ENCODE results near the gene ST6GAL1.

- TF ChIP-seq RFX5 (IDR thresholded peaks at IDR 0.05; ENCODE audit: low read depth, low read length): no peak
- TF ChIP-seq SOX13 (IDR thresholded peaks at IDR 0.05): no peak
- TF ChIP-seq SOX13 (CRISPR knock-in tag; conservative IDR thresholded peaks at IDR 0.05 in 1 of 2, IDR thresholded peaks at IDR 0.05 in 1 of 2): no peak
- TF ChIP-seq AFF4 (CRISPR knock-in tag; IDR thresholded peaks at IDR 0.05): no peak
- no peak for TF ChIP-seq FOXM1 (CRISPR knock-in tag; IDR thresholded peaks at IDR 0.05)
- TF ChIP-seq PHF8 (CRISPR knock-in tag; IDR thresholded peaks at IDR 0.05): no peak
- no peak for TF ChIP-seq CTCF (CRISPR knock-in tag; IDR thresholded peaks at IDR 0.05)
- TF ChIP-seq POLR2A (IDR thresholded peaks at IDR 0.05; ENCODE audit: insufficient read depth in 1 of 2, low read depth in 2 of 2, low read length in 2 of 2): no peak
- TF ChIP-seq CREB3 (CRISPR knock-in tag; IDR thresholded peaks at IDR 0.05): no peak
- no peak for TF ChIP-seq EP300 (IDR thresholded peaks at IDR 0.05; ENCODE audit: low read depth in 2 of 2, low read length in 2 of 2)
- TF ChIP-seq EP300 (CRISPR knock-in tag; IDR thresholded peaks at IDR 0.05; ENCODE audit: borderline replicate concordance): no peak
- TF ChIP-seq POLR2AphosphoS5 (IDR thresholded peaks at IDR 0.05; ENCODE audit: low read depth, low read length): no peak
- no peak for TF ChIP-seq TOPORS (CRISPR knock-in tag; IDR thresholded peaks at IDR 0.05)
Observed at GRCh38 chr3:187002915-187003314, 72.6 kb downstream of the ST6GAL1 start.

All from HepG2 (cell line).